ENCODE data around the gene BAD. TPM values are rescaled to one million over a fixed set of nuclear protein-coding genes. Genes with fewer than 3 reads are reported as not detected.

Gene BAD
- total and polyA plus RNA-seq, 2 of the 13 experiments (the other 11 are each of a cell fraction or from before 2014, with no cell fraction given), result 17.9 to 28.5 TPM

- TF ChIP-seq TRAFD1 (CRISPR knock-in tag; IDR thresholded peaks at IDR 0.05; ENCODE audit: borderline replicate concordance) (no peak), CHD4 (IDR thresholded peaks at IDR 0.05; ENCODE audit: borderline replicate concordance, low read length) (peak; percentile 56; the same call in 1 of the 2 replicates), MBNL3 (CRISPR knock-in tag; conservative IDR thresholded peaks at IDR 0.05) (no peak), BATF2 (CRISPR knock-in tag; IDR thresholded peaks at IDR 0.05) (no peak), HMGA1 (CRISPR knock-in tag; conservative IDR thresholded peaks at IDR 0.05) (no peak), CC2D1A (CRISPR knock-in tag; IDR thresholded peaks at IDR 0.05) (no peak), NR2F2 (IDR thresholded peaks at IDR 0.05; ENCODE audit: borderline replicate concordance, low read depth) (no peak), ZNF382 (CRISPR knock-in tag; IDR thresholded peaks at IDR 0.05; ENCODE audit: borderline replicate concordance) (no peak), HCFC1 (IDR thresholded peaks at IDR 0.05; ENCODE audit: low read depth, low read length) (peak; percentile 27; the same call in 1 of the 2 replicates), TP53 (CRISPR knock-in tag; conservative IDR thresholded peaks at IDR 0.05) (no peak), ZBTB37 (CRISPR knock-in tag; IDR thresholded peaks at IDR 0.05) (no peak), SUZ12 (IDR thresholded peaks at IDR 0.05; ENCODE audit: low read depth, low read length) (no peak), PHB2 (IDR thresholded peaks at IDR 0.05; ENCODE audit: partially characterized antibody) (no peak), NCOA5 (CRISPR knock-in tag; IDR thresholded peaks at IDR 0.05) (no peak), SP5 (CRISPR knock-in tag; IDR thresholded peaks at IDR 0.05; ENCODE audit: borderline replicate concordance, low read depth) (peak; percentile 28; the same call in 1 of the 2 replicates), FOXA1 (IDR thresholded peaks at IDR 0.05) (no peak), FOXA1 (CRISPR knock-in tag; IDR thresholded peaks at IDR 0.05) (no peak), ZBTB10 (CRISPR knock-in tag; IDR thresholded peaks at IDR 0.05; ENCODE audit: borderline replicate concordance) (no peak), ZNF792 (CRISPR knock-in tag; IDR thresholded peaks at IDR 0.05) (no peak), FOXA3 (CRISPR knock-in tag; IDR thresholded peaks at IDR 0.05) (no peak), SMAD3 (CRISPR knock-in tag; IDR thresholded peaks at IDR 0.05) (no peak), NAIF1 (CRISPR knock-in tag; IDR thresholded peaks at IDR 0.05; ENCODE audit: borderline replicate concordance) (peak; percentile 100), ZMYM2 (CRISPR knock-in tag; IDR thresholded peaks at IDR 0.05) (no peak), ZBTB1 (CRISPR knock-in tag; IDR thresholded peaks at IDR 0.05; ENCODE audit: borderline replicate concordance) (no peak)
- TF ChIP-seq, protein P1, sequence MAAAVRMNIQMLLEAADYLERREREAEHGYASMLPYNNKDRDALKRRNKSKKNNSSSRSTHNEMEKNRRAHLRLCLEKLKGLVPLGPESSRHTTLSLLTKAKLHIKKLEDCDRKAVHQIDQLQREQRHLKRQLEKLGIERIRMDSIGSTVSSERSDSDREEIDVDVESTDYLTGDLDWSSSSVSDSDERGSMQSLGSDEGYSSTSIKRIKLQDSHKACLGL (CRISPR knock-in tag; IDR thresholded peaks at IDR 0.05), result no peak
Measured at GRCh38 chr11:64284962-64285884, 758 bp upstream of the BAD start, which contains the start of gene GPR137 (continued).
